NCI-H2227 (cell line): Measurements from ENCODE around the gene XRCC2.
"Not testable (repeated sequence)": the region's sequence is repeated elsewhere in the genome, so short reads cannot be mapped to it uniquely, and the experiment has no call there.

Experiments used
- DNase-seq: peaks from one replicate; lab custom pipeline; 2025; ENCODE audit not compliant: unreplicated experiment; lab: John Stamatoyannopoulos, UW

Gene XRCC2

DNA sequence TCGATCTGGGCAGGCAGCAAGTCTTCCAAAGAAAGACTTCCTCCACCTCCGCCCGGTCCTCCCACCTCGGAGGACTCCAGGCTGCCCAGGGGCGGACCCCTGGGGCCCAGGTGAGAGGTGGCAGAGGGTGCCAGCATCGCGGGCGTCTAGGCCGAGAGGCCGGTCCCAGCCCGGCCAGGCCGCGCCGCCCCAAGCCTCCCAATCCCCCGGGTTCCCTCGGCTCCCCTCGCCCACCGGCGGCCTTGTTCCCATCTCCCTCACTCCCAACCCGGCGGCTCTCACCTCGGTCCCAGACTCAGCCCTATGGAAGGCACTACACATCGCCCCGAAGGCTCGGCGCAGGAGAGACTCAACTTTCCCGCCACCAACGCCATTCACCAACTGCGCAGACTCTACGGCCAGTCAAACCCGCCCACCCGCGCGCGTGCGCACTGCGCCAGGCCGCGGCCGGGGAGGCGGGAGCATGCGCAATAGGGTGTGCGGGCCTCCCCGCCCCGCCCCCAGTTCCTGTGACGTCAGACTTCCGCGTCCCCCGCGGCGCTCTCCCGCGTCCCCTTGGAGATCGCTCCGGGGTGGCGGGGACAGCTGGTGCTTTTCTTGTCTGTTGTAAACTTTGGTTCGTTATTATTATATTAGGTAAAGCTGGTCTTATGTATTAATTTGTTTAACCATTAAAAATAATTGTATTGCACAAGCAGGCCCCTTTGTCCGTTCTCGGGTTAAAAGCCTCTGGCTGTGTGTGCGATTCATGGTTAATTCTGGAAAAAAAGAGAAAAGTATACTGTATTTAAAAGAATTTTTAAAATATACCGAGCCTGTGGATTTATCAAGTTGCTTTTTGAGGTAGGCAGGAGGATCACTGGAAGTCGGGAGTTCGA, at the start of gene XRCC2:
TSS of gene XRCC2 (minus strand) at position 383 of the 878 bp plus-strand sequence. CDS start at position 321, 62 bp downstream.
- peak; percentile 98 for DNase-seq

DNA sequence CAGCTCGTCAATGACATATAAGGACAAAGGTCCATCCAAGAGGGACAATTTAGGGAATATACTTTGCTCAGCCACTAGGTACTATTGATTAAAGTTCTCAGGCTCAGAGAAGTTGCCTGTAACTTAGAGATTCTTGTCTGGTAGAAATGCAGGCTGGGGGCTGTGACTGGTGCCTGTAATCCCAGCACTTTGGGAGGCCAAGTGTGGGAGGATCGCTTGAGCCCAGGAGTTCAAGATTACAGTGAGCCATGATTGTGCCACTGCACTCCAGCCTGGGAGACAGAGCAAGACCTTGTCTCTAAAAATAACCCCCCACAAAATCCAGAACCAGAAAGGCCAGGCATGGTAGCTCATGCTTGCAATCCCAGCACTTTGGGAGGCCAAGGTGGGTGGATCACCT, 47.4 kb upstream of the XRCC2 start:
- DNase-seq = no peak

DNA sequence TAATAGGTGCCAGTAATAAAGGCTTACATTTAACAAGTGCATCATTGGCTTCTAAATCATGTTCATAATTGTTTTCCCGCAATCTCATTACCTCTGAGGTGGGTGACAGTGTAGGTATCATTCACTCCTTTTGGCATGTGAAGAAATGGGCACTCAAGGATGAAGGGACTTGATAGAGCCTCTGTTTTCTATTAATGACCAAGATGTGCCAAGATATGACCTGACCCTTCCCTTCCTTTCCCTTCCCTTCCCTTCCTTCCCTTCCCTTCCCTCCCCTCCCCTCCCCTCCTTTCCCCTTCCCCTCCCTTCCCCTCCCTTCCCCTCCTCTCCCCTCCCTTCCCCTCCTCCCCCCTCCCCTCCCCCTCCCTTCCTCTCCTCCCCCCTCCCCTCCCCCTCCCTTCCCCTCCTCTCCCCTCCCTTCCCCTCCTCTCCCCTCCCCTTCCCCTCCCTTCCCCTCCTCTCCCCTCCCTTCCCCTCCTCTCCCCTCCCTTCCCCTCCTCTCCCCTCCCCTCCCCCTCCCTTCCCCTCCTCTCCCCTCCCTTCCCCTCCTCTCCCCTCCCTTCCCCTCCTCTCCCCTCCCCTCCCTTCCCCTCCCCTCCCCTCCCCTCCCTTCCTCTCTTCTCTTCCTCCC, 36.6 kb upstream of the XRCC2 start:
- not testable (repeated sequence) for DNase-seq

DNA sequence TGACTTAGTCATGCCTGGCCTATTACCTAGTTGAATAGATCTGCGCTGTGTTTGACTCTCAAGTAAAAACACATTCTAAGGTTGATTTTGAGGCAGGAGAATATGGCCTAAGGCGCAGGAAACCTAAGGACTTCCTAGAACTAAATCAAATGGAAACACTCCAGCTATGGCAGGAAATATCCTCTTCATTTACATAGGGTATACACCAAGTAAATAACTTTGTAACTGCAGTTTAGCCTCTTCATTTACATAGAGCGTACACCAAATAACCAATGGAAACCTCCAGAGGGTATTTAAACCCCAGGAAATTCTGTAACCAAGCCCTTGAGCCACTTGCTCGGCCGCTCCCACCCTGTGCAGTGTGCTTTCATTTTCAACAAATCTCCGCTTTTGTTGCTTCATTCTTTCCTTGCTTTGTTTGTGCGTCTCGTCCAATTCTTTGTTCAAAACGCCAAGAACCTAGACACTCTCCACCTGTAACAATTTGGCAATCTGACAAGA, 35.6 kb upstream of the XRCC2 start:
- DNase-seq = no peak

DNA sequence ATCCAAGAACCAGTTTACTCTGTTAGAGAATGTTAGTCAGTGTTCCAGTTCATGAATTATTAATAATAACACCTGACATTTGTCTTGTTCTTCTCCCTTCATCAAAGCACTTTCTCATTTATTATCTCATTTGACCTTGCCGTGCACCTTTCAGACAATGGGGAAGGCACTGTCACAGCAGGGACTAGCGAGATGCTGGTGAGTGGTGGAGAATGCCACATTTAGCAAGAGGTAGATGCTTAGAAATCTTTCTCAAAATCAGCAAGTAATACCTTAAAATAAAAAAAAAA, 34.2 kb upstream of the XRCC2 start:
- DNase-seq = peak; percentile 29

DNA sequence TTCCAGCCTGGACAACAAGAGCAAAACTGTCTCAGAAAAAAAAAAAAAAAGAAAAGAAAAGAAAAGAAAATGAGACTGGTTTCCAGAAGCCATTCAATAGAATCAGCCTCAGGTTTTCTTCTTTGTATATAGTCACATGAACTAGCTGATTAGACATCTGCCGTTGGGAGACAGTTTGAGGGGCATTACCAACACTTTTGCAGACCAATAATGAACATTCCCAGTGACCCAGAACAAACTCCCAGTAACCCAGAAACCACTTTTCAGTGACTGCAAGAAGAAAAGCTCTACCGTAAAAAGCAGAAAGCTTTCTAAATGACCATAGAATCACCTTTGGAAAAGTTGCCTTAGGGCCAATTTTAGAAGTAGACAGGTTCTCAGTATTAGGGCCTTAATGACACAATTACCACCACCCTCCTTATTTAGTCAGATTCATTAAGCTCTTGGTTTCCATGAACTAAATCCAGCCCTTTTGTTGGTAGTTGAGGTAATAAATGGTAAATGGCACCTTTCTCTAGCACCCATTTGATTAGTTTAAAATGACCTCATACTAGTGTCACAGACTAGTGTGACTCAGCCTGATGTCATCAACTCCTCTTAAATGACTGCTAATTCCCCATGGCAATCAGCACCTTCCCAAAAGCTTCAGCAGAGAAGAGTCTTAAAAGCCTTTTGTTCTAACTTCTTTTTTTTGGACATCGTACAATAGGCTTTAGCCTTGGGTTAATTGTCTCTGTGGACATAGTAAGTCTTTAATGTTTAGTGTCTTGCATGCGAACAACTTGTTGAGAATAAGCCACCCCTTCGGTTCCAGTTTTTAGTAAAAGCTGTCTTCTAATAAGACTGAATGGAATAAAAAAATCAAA, 33.6 kb upstream of the XRCC2 start:
- peak; percentile 18 for DNase-seq

DNA sequence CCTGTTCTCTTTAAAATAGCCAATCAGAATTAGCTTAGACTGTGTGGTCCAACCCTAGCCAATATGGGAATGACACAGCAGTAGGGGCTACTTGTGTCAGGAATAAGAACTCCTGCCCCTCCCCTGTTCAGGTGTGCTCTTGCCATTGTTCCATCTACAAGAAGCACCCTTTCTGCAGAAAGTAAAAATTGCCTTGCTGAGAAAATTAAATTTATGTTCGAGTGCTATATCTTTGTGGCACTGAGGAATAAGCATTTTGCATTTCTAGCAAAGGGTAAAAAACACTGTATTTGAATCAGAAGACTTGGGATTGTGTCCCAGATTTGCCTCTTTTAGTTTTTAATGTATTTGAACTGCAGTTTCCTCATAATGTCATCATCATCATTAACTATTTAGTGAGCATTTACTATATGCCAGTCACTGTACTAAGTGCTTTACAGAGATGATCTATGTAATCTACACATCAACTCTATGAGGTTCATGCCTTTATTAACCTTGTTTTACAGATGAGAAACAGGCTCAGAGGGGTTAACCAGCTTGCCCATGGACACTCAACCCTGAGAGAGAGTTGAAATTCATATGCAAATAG, 28.9 kb upstream of the XRCC2 start:
- no peak for DNase-seq

DNA sequence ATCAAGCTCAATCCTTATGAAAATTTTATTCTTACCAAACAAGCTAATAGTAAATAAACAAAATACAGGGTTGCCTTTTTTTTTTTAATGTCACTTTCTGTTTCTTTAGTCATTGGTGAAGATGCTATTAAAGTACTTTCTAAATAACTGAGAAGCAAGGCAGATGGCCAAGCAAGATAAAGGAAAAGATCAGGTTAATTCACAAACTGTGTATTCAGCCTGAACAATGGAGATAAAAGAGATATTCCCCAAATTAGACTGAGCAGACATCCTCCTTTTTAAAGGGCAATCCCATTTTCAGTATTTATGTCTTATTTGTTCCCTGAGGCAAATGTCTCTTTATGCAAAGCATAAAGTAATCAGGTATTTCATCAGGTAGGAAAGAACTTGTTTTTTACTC, 23.1 kb upstream of the XRCC2 start:
- DNase-seq = no peak

DNA sequence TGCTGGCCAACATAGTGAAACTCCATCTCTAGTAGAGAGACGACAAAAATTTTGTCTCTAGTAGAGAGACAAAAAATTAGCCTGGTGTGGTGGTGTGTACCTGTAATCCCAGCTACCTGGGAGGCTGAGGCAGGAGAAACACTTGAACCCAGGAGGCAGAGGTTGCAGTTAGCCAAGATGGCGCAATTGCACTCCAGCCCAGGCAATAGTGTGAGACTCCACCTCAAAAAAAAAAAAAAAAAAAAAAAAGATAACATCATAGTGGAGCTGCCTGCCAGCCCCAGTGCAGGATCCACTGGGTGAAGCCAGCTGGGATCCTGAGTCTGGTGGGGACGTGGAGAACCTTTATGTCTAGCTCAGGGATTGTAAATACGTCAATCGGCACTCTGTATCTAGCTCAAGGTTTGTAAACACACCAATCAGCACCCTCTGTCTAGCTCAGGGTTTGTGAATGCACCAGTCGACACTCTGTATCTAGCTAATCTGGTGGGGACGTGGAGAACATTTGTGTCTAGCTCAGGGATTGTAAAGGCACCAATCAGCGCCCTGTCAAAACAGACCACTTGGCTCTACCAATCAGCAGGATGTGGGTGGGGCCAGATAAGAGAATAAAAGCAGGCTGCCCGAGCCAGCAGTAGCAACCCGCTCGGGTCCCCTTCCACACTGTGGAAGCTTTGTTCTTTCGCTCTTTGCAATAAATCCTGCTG, 21.5 kb upstream of the XRCC2 start:
- not testable (repeated sequence) for DNase-seq

DNA sequence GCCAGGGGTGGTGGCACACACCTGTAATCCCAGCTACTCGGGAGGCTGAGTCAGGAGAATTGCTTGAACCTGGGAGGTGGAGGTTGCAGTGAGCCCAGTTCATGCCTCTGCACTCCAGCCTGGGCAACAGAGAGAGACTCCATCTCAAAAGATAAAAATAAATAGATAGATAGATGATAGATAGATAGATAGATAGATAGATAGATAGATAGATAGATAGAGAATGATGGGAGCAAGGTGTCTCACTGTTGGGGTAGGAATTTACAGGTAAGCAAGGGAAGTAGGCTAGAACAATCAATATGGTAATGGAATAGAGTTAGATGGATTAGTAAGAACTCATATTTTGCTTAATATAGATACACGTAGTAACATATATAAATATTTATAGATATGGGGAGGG, 16.3 kb upstream of the XRCC2 start:
- not testable (repeated sequence) for DNase-seq

DNA sequence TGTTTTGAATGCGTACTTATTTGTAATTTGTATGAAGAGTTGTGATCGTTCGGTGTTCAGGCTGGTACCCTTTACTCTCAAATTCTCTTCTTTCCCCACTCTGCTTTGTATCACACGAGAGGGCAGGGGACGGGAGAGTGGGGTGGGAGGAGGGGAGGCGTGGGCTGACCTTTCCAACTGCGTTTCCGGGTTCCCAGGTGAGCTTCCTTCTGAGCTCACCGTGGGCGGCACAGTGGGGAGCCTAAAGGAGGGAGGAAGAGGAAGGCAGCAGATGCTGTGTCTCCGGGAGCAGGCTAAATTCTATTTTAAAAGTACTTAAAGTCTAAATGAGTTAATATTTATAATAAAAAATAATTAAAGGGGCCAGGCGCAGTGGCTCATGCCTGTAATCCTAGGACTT, 7.4 kb upstream of the XRCC2 start:
- DNase-seq = no peak

DNA sequence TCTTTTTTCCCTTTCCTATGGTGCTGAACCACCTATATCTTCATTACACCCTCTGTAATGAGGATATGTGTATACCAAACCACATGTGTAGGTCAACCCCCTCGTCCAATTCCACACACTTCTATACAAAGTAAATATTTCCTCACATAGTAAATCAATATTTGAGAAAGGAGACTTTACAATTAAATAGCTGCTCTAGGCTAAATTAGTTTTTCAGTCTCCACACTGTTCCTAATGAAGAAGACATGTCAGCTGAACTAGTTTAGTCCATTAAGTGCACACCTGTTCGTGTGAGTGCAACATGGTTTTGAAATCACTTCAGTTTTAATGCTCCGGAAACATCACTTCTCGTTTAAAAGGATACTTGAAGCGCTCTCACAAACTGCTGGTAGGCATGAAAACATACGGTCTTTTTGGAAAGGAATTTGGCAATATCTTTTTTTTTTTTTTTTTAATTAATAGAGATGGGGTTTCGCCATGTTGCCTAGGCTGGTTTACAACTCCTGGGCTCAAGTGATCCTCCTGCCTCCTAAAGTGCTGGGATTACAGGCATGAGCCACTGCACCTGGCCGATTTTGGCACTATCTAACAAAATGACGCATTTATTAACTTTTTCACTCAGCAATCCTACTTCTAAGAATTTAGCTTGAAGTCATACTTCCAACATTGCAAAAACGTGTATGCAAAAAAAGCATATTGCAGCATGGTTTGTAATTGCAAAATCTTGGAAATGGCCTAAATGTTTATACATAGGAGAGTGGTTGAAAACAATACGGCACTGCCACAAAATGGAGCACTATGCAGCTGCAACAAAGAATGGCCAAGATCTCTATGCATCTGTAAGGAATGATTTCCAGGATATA, 2.1 kb upstream of the XRCC2 start:
- no peak for DNase-seq

DNA sequence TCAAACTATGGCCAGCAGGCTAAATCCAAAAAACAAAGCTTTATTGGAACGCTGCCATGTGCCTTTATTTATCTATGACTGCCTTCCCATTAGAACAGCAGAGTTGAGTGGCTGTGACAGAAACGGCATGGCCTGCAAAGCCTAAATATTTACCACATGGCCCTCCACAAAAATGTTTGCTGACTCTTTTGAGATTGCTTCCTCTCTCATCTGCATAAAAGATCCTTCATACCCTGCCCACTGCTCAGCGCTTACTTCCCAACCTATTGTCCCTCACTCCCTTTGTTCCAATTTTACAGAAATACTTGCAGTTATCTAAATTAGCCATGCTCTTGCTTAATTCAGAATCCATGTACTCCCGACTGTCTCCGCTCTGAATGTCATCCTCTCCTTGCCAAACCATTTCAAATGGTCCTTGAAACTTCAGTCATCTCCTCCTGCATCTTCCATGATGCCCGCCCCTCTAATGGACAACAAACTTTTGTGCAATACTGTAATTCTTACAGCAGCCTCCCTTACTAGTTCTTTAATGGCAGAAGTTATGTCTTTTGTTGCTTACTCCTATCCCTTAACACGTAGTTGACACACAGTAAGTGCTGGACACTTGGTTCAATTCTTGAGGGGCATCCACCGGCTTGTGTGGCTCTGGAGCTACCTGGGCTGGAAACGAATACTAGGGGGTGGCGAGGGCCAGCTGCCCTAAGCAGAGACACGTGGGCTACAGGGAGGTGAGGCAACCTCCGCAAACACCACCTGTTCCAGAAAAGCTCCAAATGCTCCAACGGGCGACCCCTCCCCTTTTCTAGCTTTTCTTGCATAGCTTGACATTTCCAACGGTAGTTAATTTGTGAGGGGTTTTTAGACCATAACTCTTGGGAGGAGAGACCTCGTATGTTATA, 832 bp downstream of the XRCC2 start:
- DNase-seq = peak; percentile 44

DNA sequence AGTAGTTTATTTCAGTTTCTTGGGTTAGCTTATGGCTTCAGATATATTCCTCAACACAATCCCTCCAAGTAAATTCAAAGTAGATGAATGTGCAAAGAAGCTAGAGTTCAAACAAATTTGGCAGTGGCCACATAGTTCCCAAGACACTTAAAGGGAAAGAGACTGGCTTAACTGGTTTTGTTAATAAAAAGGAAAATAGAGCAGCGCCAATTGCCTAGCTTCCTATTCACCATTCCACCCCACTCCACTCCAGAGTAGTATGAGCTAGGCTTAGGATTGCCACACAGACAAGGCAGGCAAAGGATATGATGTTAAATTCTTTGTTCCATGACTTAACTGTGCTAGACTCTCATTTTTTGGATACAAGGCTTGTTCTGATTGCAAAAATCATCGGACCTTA, 2.0 kb downstream of the XRCC2 start:
- no peak for DNase-seq

DNA sequence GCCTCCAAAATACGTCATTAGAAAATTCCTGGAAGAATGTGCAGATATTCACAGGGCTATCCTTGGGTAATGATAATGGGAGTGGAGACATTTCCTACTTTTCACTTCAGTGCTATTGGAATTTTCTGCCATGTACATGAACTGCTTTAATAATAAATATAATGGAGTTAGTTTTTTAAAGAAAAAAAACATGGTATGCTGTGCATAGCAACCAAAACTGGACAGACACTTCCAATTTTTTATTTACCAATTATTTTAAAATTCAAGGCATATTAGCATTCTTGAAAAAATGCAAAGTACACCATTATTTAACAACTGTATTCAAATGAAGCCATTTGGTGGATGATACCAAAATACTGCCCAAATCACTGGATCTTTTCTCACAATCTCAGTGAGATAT, 3.3 kb downstream of the XRCC2 start:
- no peak for DNase-seq

DNA sequence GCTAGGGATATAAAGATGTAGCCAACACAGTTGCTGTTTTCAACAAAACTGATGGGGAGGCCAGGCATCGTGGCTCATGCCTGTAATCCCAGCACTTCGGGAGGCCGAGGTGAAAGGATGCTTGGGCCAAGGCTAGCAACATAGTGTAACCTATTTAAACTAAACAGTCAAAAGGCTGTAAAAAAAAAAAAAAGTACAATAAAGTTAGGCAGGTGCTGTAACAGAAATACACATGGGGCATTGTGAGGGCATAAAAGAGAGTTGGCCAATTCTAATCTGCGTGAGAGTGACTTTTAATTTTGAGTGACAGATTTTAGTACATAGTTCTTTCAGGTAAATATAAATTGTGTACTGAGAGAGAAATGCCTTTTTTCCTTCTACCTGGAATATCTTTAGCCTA, 6.2 kb downstream of the XRCC2 start:
- no peak for DNase-seq

DNA sequence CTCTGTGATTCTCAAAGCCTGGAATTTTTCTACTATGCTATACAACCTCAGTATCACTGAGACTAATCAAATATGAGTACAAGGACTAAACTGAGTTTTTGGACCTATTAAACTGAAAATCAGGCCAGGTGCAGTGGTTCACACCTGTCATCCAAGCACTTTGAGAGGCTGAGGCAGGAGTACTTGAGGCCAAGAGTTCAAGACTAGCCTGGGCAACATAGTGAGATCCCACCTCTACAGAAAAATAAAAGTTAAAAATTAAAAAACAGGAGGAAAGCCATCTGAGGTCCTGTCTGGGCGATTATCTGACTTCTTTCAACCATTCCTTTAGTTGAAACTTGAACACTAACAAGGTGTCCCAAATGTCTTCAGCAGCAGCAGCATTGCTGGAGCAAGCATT, 7.0 kb downstream of the XRCC2 start:
- no peak for DNase-seq

DNA sequence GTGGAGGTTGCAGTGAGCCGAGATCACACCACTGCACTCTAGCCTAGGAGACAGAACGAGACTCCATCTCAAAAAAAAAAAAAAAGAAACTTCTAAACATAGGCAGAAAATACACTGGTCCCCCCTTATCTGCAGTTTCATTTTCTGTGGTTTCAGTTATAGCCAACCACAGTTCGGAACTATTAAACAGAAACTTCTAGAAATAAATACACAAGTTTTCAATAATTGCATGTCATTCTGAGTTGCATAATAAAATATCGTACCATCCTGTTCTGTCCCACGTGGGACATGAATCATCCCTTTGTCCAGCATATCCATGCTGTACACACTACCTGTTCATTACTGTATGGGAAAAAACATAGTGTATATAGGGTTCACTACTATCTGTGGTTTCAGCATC, 8.0 kb downstream of the XRCC2 start:
- DNase-seq = no peak

DNA sequence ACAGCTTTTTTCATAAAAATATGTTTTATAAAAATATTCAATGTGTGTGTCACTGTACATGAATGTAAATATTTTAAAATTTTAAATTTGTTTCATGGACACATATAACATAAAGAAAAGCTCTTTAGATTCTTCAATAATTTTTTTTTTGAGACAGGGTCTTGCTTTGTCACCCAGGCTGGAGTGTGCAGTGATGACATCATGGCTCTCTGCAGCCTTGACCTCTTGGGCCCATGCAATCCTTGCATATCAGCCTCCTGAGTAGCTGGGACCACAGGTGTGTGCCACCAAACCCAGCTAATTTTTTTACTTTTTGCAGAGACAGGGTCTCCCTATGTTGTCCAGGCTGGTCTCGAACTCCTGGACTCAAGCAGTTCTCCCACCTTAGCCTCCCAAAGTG, 9.9 kb downstream of the XRCC2 start:
- DNase-seq = no peak
